WTC11 (cell line): ENCODE results near the gene TSPYL2. TPM values are rescaled to one million over a fixed set of nuclear protein-coding genes. Genes with fewer than 3 reads are reported as not detected.

Source experiments
- ATAC-seq: fragments of 200-7000 bp; cut with Tn5 transposase; 2 replicates; pipeline ENCODE4 v1.10.0; 2021; ENCODE audit warnings: mild to moderate bottlenecking, moderate library complexity
- CTCF ChIA-PET: fragments of 300-600 bp; sonication (Branson Sonifier 250); formaldehyde crosslinking; loops from one replicate; lab custom pipeline; 2021; ENCODE audit warnings: antibody characterized with exemption; lab: Charles Lee
- POLR2A ChIA-PET: fragments of 350-600 bp; sonication (Branson Sonifier 250); formaldehyde crosslinking; loops from one replicate; lab custom pipeline; 2021; ENCODE audit warnings: antibody characterized with exemption; lab: Charles Lee
- DNase-seq: peaks from one replicate; pipeline ENCODE4 v3.0.0; 2021; ENCODE audit warnings: low spot score
- H3K27ac Mint-ChIP-seq: 2 replicates; pipeline ENCODE4 v1.8.0; 2021; ENCODE audit warnings: mixed read lengths
- H3K27me3 Mint-ChIP-seq: 2 replicates; pipeline ENCODE4 v1.8.0; 2021; ENCODE audit warnings: low read depth, mild to moderate bottlenecking, moderate library complexity, mixed read lengths
- H3K36me3 Mint-ChIP-seq: 2 replicates; pipeline ENCODE4 v1.8.0; 2021; ENCODE audit warnings: mixed read lengths
- H3K4me1 Mint-ChIP-seq: 2 replicates; pipeline ENCODE4 v1.8.0; 2022; ENCODE audit warnings: mixed read lengths
- H3K4me3 Mint-ChIP-seq: 2 replicates; pipeline ENCODE4 v1.8.0; 2021; ENCODE audit warnings: mild to moderate bottlenecking, moderate library complexity, mixed read lengths
- H3K9me3 Mint-ChIP-seq: 2 replicates; pipeline ENCODE4 v1.8.0; 2021; ENCODE audit warnings: mixed read lengths
- ATF2 ChIP-seq: sonication (generic); formaldehyde crosslinking; IDR thresholded peaks from 2 replicates; pipeline ENCODE4 v1.8.1; 2022; ENCODE audit warnings: low read depth, missing genetic modification reagents, borderline replicate concordance
- ATF6 ChIP-seq: sonication (generic); formaldehyde crosslinking; IDR thresholded peaks from 2 replicates; pipeline ENCODE4 v1.8.1; 2023; ENCODE audit warnings: mild to moderate bottlenecking, missing genetic modification reagents
- CDX4 ChIP-seq: fragments of 250-450 bp; sonication (Bioruptor Pico); IDR thresholded peaks from 2 replicates; pipeline ENCODE4 v1.9.0; 2021; ENCODE audit warnings: moderate library complexity, mild to moderate bottlenecking, inconsistent platforms, borderline replicate concordance
- MLX ChIP-seq: sonication (generic); formaldehyde crosslinking; IDR thresholded peaks from 2 replicates; pipeline ENCODE4 v1.8.1; 2023; ENCODE audit warnings: mild to moderate bottlenecking, missing genetic modification reagents, moderate library complexity
- MYBL2 ChIP-seq: sonication (generic); formaldehyde crosslinking; IDR thresholded peaks from 2 replicates; pipeline ENCODE4 v1.8.1; 2023; ENCODE audit warnings: mild to moderate bottlenecking, moderate library complexity, missing genetic modification reagents
- NFE2L1 ChIP-seq: sonication (generic); formaldehyde crosslinking; IDR thresholded peaks from 2 replicates; pipeline ENCODE4 v1.8.1; 2023; ENCODE audit warnings: missing genetic modification reagents
- NR1H2 ChIP-seq: sonication (generic); formaldehyde crosslinking; IDR thresholded peaks from 2 replicates; pipeline ENCODE4 v1.9.0; 2021; ENCODE audit warnings: mild to moderate bottlenecking, moderate library complexity, missing genetic modification reagents
- PRDM15 ChIP-seq: sonication (generic); formaldehyde crosslinking; IDR thresholded peaks from 2 replicates; pipeline ENCODE4 v1.8.0; 2022; ENCODE audit warnings: missing genetic modification reagents
- PREB ChIP-seq: sonication (generic); formaldehyde crosslinking; IDR thresholded peaks from 2 replicates; pipeline ENCODE4 v1.8.1; 2022; ENCODE audit warnings: mild to moderate bottlenecking, missing genetic modification reagents, moderate library complexity, borderline replicate concordance
- SMAD3 ChIP-seq: sonication (generic); formaldehyde crosslinking; IDR thresholded peaks from 2 replicates; pipeline ENCODE4 v1.8.0; 2022; ENCODE audit warnings: missing genetic modification reagents, mild to moderate bottlenecking, borderline replicate concordance
- STAT6 ChIP-seq: sonication (generic); formaldehyde crosslinking; conservative IDR thresholded peaks from 2 replicates; pipeline ENCODE4 v1.8.1; 2023; ENCODE audit warnings: mild to moderate bottlenecking, low read depth, missing genetic modification reagents, moderate library complexity
- TCF7 ChIP-seq: sonication (generic); formaldehyde crosslinking; IDR thresholded peaks from 2 replicates; pipeline ENCODE4 v1.8.0; 2022; ENCODE audit warnings: mild to moderate bottlenecking, low read depth, missing genetic modification reagents, moderate library complexity
- TP53 ChIP-seq: sonication (generic); formaldehyde crosslinking; IDR thresholded peaks from 2 replicates; pipeline ENCODE4 v1.8.1; 2023; ENCODE audit warnings: mild to moderate bottlenecking, missing genetic modification reagents
- ZNF425 ChIP-seq: fragments of 250-450 bp; sonication (Bioruptor Pico); conservative IDR thresholded peaks from 2 replicates; pipeline ENCODE4 v1.9.0; 2021; ENCODE audit warnings: mild to moderate bottlenecking
- ZNF671 ChIP-seq: fragments of 250-450 bp; sonication (Bioruptor Pico); IDR thresholded peaks from 2 replicates; pipeline ENCODE4 v1.8.0; 2021; ENCODE audit warnings: mild to moderate bottlenecking
- total RNA-seq: library from RNA; stranded (reverse); gene quantifications from 3 replicates; pipeline ENCODE4 v1.2.3, GENCODE V29; 2021

The TSPYL2 gene
- total RNA-seq, 1 experiment from 2014 or later, result 14.6 TPM

GRCh38 chrX:53116101-53116500 is 33.9 kb downstream of the TSPYL2 start:
- Mint-ChIP-seq H3K9me3 (no peaks in the 10 kb centered on the region), H3K4me3 (no peak overlapping the region), H3K4me1 (peaks cover 5% of the 10 kb centered on the region), H3K27me3 (no peaks in the 10 kb centered on the region), H3K36me3 (peaks cover 3% of the 10 kb centered on the region), H3K27ac (peak overlapping the region; percentile 10; the same call in 1 of the 2 replicates)
- DNase-seq, result no peak
- ATAC-seq, result no peak
- POLR2A ChIA-PET, result interaction anchor here (0.5 kb wide), 1 partner anchor 641 kb away, joined by 11 read pairs; no protein-coding TSS in a partner anchor
- TF ChIP-seq ZNF425 (CRISPR knock-in tag) (no peak), STAT6 (no peak), PRDM15 (no peak), TP53 (CRISPR knock-in tag) (no peak), PREB (CRISPR knock-in tag) (no peak), TCF7 (CRISPR knock-in tag) (no peak), MYBL2 (CRISPR knock-in tag) (no peak), ATF2 (no peak), ZNF671 (no peak), CDX4 (CRISPR knock-in tag) (no peak), NFE2L1 (CRISPR knock-in tag) (no peak)
- CTCF ChIA-PET, result no interaction called here

- no peak for DNase-seq
- ChIA-PET POLR2A (no interaction called here), CTCF (no interaction called here)
- Mint-ChIP-seq H3K4me1 (no peaks in the 10 kb centered on the region), H3K36me3 (peaks cover 8% of the 10 kb centered on the region), H3K9me3 (peaks cover 9% of the 10 kb centered on the region)
- TF ChIP-seq MLX (CRISPR knock-in tag), result no peak
- TF ChIP-seq SMAD3 (CRISPR knock-in tag), result no peak
- no peak for TF ChIP-seq ATF6 (CRISPR knock-in tag)
- TF ChIP-seq NR1H2 (CRISPR knock-in tag), result no peak
- TF ChIP-seq, all 79 proteins: peak for 0
- no peak overlapping the region for H3K27ac Mint-ChIP-seq
- ATAC-seq, result no peak
- H3K4me3 Mint-ChIP-seq, result no peak overlapping the region
- no peaks in the 10 kb centered on the region for H3K27me3 Mint-ChIP-seq
These were observed 39.8 kb downstream of the TSPYL2 start for GRCh38 chrX:53122013-53122412.
